ENCODE results near the gene CLIP2.

DNA sequence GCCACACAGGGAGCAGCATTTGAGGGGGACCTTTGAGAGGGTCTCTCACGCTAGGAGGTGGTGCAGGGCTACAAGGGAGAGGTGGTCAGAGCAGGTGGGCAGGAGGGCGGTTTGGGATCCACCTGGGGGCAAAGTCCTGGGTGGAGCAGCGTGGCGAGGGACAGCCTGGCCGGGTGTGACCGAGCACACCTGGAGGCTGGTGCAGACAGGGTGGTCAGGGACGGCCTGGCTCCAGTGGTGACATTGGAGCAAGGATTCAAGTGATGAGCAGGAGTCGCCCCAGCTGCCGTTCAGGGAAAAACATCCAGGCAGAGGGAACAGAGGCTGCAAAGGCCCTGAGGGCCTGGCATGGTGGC lies 36.0 kb downstream of the CLIP2 start:
- TF ChIP-seq, protein P1, sequence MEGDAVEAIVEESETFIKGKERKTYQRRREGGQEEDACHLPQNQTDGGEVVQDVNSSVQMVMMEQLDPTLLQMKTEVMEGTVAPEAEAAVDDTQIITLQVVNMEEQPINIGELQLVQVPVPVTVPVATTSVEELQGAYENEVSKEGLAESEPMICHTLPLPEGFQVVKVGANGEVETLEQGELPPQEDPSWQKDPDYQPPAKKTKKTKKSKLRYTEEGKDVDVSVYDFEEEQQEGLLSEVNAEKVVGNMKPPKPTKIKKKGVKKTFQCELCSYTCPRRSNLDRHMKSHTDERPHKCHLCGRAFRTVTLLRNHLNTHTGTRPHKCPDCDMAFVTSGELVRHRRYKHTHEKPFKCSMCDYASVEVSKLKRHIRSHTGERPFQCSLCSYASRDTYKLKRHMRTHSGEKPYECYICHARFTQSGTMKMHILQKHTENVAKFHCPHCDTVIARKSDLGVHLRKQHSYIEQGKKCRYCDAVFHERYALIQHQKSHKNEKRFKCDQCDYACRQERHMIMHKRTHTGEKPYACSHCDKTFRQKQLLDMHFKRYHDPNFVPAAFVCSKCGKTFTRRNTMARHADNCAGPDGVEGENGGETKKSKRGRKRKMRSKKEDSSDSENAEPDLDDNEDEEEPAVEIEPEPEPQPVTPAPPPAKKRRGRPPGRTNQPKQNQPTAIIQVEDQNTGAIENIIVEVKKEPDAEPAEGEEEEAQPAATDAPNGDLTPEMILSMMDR (IDR thresholded peaks at IDR 0.05; ENCODE audit: poor library complexity, severe bottlenecking) = no peak
- TF ChIP-seq MXI1 (conservative IDR thresholded peaks at IDR 0.05; ENCODE audit: poor library complexity, severe bottlenecking) = no peak
- no peak for TF ChIP-seq SMC3 (conservative IDR thresholded peaks at IDR 0.05; ENCODE audit: poor library complexity)
- no peak for TF ChIP-seq POLR2AphosphoS5 (IDR thresholded peaks at IDR 0.05)
- TF ChIP-seq EP300 (conservative IDR thresholded peaks at IDR 0.05; ENCODE audit: poor library complexity, severe bottlenecking) = no peak
- no peak for TF ChIP-seq EZH2 (IDR thresholded peaks at IDR 0.05; ENCODE audit: borderline replicate concordance, insufficient read depth, low read length, poor library complexity, severe bottlenecking)
- TF ChIP-seq RAD21 (conservative IDR thresholded peaks at IDR 0.05) = no peak
- no peak for TF ChIP-seq TAF1 (IDR thresholded peaks at IDR 0.05; ENCODE audit: low read depth)
- TF ChIP-seq, protein P2, sequence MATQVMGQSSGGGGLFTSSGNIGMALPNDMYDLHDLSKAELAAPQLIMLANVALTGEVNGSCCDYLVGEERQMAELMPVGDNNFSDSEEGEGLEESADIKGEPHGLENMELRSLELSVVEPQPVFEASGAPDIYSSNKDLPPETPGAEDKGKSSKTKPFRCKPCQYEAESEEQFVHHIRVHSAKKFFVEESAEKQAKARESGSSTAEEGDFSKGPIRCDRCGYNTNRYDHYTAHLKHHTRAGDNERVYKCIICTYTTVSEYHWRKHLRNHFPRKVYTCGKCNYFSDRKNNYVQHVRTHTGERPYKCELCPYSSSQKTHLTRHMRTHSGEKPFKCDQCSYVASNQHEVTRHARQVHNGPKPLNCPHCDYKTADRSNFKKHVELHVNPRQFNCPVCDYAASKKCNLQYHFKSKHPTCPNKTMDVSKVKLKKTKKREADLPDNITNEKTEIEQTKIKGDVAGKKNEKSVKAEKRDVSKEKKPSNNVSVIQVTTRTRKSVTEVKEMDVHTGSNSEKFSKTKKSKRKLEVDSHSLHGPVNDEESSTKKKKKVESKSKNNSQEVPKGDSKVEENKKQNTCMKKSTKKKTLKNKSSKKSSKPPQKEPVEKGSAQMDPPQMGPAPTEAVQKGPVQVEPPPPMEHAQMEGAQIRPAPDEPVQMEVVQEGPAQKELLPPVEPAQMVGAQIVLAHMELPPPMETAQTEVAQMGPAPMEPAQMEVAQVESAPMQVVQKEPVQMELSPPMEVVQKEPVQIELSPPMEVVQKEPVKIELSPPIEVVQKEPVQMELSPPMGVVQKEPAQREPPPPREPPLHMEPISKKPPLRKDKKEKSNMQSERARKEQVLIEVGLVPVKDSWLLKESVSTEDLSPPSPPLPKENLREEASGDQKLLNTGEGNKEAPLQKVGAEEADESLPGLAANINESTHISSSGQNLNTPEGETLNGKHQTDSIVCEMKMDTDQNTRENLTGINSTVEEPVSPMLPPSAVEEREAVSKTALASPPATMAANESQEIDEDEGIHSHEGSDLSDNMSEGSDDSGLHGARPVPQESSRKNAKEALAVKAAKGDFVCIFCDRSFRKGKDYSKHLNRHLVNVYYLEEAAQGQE (IDR thresholded peaks at IDR 0.05; ENCODE audit: borderline replicate concordance) = no peak

Data from neural cell (in vitro differentiated cells).